GM18502 (cell line): Measurements from ENCODE around the gene SENP2.

Source experiments
- ATAC-seq: cut with Tn5 transposase; IDR thresholded peaks from one replicate; pipeline ENCODE4 v1.9.1; 2021; ENCODE audit warnings: mild to moderate bottlenecking; ENCODE audit not compliant: unreplicated experiment, poor library complexity

SENP2 gene

DNA sequence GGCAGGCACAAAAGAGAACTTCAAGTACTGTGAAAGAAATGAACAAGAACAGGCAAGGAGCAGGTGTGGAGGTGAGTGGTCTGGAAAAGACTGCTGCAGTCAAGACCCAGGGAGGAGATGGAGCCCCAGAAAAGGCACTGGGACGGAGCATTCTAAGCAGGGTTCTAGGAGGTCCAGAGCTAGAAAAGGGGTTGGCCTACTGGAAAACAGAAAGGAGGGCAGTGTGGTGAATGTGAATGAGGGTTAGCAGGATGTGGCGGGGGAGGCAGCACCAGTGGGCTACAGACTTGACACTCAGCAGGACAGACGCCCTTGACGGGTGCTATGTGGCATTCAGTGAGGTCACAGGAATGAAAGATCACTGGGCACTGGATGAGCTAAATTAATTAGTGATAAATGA lies 75.7 kb downstream of the SENP2 start:
- no peak for ATAC-seq

DNA sequence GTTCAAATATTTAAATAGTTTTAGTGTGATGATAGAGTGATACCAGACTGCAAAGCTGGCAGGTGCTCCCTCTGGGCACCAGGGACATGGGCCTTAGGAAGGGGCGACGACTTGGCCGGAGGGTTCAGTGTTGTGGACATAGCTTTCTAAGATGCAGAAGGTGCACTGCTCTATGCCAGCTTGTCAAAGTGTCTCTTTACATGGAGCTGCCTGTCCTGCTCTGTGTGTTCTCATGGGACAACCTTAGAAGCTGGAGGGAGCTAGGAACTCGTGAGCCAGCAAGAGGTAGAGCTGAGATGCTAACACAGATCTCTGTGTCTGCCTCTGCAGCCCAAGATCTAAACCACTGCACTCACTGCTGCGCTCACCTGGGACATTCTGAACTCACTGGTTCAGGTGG lies 77.8 kb downstream of the SENP2 start:
- ATAC-seq, result no peak

DNA sequence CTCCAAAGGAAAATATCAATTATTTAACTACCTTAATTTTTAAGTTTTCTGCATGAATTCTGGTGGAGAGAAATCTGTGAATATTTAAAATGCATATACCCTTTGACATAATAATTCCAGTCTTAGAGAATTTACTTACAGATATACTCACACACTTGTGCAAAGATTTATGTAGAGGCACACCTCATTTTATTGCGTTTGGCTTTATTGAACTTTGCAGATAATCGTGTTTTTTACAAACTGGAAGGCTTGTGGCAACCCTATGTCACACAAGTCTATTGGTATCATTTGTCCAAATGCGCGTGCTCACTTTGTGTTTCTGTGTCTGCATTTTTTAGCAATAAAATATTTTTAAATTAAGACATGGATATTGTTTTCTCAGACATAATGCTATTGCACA lies 81.5 kb downstream of the SENP2 start:
- ATAC-seq, result no peak

DNA sequence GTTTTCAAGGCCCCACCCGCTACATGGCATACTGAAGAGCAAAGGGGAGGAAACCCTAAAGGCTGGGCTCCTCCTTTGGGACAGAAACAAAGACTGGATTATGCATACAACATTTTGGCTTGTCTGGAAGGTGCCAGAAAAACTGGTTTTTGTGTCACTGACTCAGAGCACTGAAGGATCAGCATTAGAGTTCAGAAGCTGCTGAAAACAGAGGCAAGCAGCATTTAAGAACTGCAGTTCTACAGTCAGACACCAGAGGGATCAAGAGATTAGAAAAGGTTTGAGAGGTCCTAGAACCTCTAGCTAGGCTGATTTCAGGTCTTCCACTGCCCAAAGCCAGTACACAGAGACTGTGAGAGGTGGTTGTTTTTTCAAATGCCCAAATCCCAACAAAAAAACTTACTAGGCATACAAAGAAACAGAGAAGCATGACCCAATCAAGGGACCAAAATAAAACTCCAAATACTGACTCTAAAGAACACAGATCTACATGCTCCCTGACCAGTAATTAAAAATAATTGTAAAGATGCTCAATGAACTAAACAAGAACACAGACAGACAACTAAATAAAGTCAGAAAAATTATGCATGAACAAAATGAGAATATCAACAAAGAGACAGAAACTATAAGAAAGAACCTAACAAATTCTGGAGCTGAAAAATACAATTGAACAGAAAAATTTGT lies 91.2 kb downstream of the SENP2 start:
- no peak for ATAC-seq

DNA sequence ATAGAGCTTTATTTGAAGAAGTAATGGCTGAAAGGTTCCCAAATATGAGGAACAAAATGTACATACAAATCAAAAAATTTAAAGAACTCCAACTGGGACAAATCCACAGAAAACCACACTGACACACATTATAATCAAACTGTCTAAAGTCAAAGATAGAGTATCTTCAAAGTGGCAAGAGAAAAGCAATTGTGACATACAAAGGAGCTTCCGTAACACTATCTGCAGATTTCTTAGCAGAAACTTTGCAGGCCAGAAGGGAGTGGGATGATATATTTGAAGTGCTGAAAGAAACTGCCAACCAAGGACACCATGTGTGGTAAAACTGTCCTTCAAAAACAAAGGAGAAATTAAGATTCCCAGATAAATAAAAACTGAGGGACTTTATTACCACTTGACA lies 91.9 kb downstream of the SENP2 start:
- ATAC-seq, result no peak

DNA sequence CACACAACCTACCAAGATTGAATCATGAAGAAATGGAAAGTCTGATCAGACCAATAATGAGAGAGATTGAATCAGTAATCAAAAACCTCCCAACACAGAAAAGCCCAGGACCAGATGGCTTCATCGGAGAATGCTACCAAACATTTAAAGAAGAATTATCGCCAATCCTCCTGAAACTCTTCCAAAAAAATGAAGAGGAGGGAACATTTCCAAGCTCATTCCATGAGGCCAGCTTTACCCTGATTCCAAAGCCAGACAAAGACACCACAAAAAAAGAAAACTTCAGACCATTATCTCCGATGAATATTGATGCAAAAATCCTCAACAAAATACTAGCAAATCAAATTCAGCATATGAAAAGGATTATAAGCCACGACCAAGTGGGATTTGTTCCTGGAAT lies 94.1 kb downstream of the SENP2 start:
- no peak for ATAC-seq
